HEK293 (cell line): ENCODE measurements around the gene AQP12A.

Source experiments
- CTCF ChIA-PET: fragments of 350-600 bp; formaldehyde crosslinking; extraction: SDS; loops from one replicate; lab custom pipeline; 2021; ENCODE audit warnings: antibody characterized with exemption; lab: Yijun Ruan, JAX
- POLR2A ChIA-PET: fragments of 300-600 bp; formaldehyde crosslinking; extraction: SDS; loops from one replicate; lab custom pipeline; 2020; ENCODE audit warnings: antibody characterized with exemption, inconsistent platforms; lab: Yijun Ruan, JAX
- H3K27ac ChIP-seq: fragments of 200-500 bp; sonication (Bioruptor generic); 2 replicates; pipeline ENCODE4 v1.5.1; 2014; ENCODE audit warnings: low read depth, low read length, control low read depth, inconsistent platforms; ENCODE audit errors: extremely low read depth
- H3K36me3 ChIP-seq, 2 experiments: fragments of 200-500 bp in 1 of 2; sonication (Bioruptor generic) in 1 of 2; 1 replicate in 1 of 2; 2 replicates in 1 of 2; pipeline ENCODE4 v1.5.1; 2014 to 2017; ENCODE audit warnings: inconsistent platforms in 2 of 2, low read length in 2 of 2; ENCODE audit not compliant: control insufficient read depth in 2 of 2, insufficient read depth in 1 of 2
- H3K4me1 ChIP-seq: fragments of 200-500 bp; sonication (Bioruptor generic); 2 replicates; pipeline ENCODE4 v1.5.1; 2014; ENCODE audit warnings: mild to moderate bottlenecking, low read length, inconsistent platforms; ENCODE audit not compliant: control insufficient read depth, insufficient read depth
- H3K4me3 ChIP-seq: 2 replicates; pipeline ENCODE4 v1.5.1; 2011; ENCODE audit warnings: low read depth, mild to moderate bottlenecking, control low read depth, low read length, moderate library complexity
- H3K9me3 ChIP-seq: fragments of 200-500 bp; sonication (Bioruptor generic); 2 replicates; pipeline ENCODE4 v1.5.1; 2014; ENCODE audit warnings: low read depth, low read length, inconsistent platforms; ENCODE audit not compliant: control insufficient read depth, insufficient read depth
- GFI1B ChIP-seq: fragments of 450-650 bp; formaldehyde crosslinking; IDR thresholded peaks from 2 replicates; pipeline ENCODE4 v1.5.1; 2016; ENCODE audit warnings: missing biosample characterization, missing genetic modification characterization
- HOXC10 ChIP-seq: sonication (generic); formaldehyde crosslinking; IDR thresholded peaks from 2 replicates; pipeline ENCODE4 v1.8.1; 2023; ENCODE audit warnings: mild to moderate bottlenecking, missing genetic modification reagents
- PATZ1 ChIP-seq: fragments of 450-650 bp; formaldehyde crosslinking; IDR thresholded peaks from 2 replicates; pipeline ENCODE4 v1.5.1; 2016; ENCODE audit warnings: missing biosample characterization, missing genetic modification characterization
- PBX3 ChIP-seq: sonication (generic); formaldehyde crosslinking; IDR thresholded peaks from 2 replicates; pipeline ENCODE4 v1.8.1; 2022; ENCODE audit warnings: mild to moderate bottlenecking, moderate library complexity, missing genetic modification reagents
- SCRT1 ChIP-seq: fragments of 450-650 bp; formaldehyde crosslinking; IDR thresholded peaks from 2 replicates; pipeline ENCODE4 v1.5.1; 2016; ENCODE audit warnings: missing biosample characterization, missing genetic modification characterization, borderline replicate concordance
- SP3 ChIP-seq: fragments of 450-650 bp; formaldehyde crosslinking; IDR thresholded peaks from 2 replicates; pipeline ENCODE4 v1.5.1; 2016; ENCODE audit warnings: missing biosample characterization, missing genetic modification characterization
- ZBTB21 ChIP-seq: fragments of 450-650 bp; formaldehyde crosslinking; IDR thresholded peaks from 2 replicates; pipeline ENCODE4 v1.5.1; 2017; ENCODE audit warnings: missing biosample characterization, missing genetic modification characterization
- ZBTB44 ChIP-seq: fragments of 450-650 bp; IDR thresholded peaks from 2 replicates; pipeline ENCODE4 v1.5.1; 2018; ENCODE audit warnings: missing biosample characterization, mild to moderate bottlenecking, missing genetic modification characterization
- ZBTB48 ChIP-seq: fragments of 450-650 bp; formaldehyde crosslinking; IDR thresholded peaks from 2 replicates; pipeline ENCODE4 v1.5.1; 2016; ENCODE audit warnings: missing biosample characterization, missing genetic modification characterization
- ZFHX2 ChIP-seq: fragments of 450-650 bp; formaldehyde crosslinking; conservative IDR thresholded peaks from 2 replicates; pipeline ENCODE4 v1.5.1; 2016; ENCODE audit warnings: missing biosample characterization, missing genetic modification characterization
- ZFP41 ChIP-seq: fragments of 450-650 bp; formaldehyde crosslinking; IDR thresholded peaks from 2 replicates; pipeline ENCODE4 v1.5.1; 2016; ENCODE audit warnings: missing biosample characterization, missing genetic modification characterization, borderline replicate concordance
- ZNF23 ChIP-seq: fragments of 450-650 bp; formaldehyde crosslinking; IDR thresholded peaks from 2 replicates; pipeline ENCODE4 v1.5.1; 2016; ENCODE audit warnings: missing biosample characterization, missing genetic modification characterization, borderline replicate concordance
- ZNF280C ChIP-seq: fragments of 450-650 bp; formaldehyde crosslinking; IDR thresholded peaks from 2 replicates; pipeline ENCODE4 v1.5.1; 2016; ENCODE audit warnings: missing biosample characterization, missing genetic modification characterization
- ZNF404 ChIP-seq: fragments of 450-650 bp; formaldehyde crosslinking; IDR thresholded peaks from 2 replicates; pipeline ENCODE4 v1.5.1; 2017; ENCODE audit warnings: missing biosample characterization, missing genetic modification characterization
- ZNF449 ChIP-seq: fragments of 450-650 bp; formaldehyde crosslinking; IDR thresholded peaks from 2 replicates; pipeline ENCODE4 v1.5.1; 2017; ENCODE audit warnings: missing biosample characterization, mild to moderate bottlenecking, missing genetic modification characterization, moderate library complexity
- ZNF514 ChIP-seq: fragments of 450-650 bp; formaldehyde crosslinking; IDR thresholded peaks from 2 replicates; pipeline ENCODE4 v1.5.1; 2016; ENCODE audit warnings: missing biosample characterization, missing genetic modification characterization
- ZNF600 ChIP-seq: fragments of 450-650 bp; formaldehyde crosslinking; IDR thresholded peaks from 2 replicates; pipeline ENCODE4 v1.5.1; 2016; ENCODE audit warnings: missing biosample characterization, missing genetic modification characterization
- ZNF629 ChIP-seq: fragments of 450-650 bp; formaldehyde crosslinking; IDR thresholded peaks from 2 replicates; pipeline ENCODE4 v1.5.1; 2017; ENCODE audit warnings: missing biosample characterization, missing genetic modification characterization
- ZNF777 ChIP-seq: fragments of 450-650 bp; formaldehyde crosslinking; IDR thresholded peaks from 2 replicates; pipeline ENCODE4 v1.5.1; 2017; ENCODE audit warnings: missing biosample characterization, missing genetic modification characterization, borderline replicate concordance
- ZNF837 ChIP-seq: fragments of 450-650 bp; formaldehyde crosslinking; IDR thresholded peaks from 2 replicates; pipeline ENCODE4 v1.5.1; 2016; ENCODE audit warnings: missing biosample characterization, missing genetic modification characterization
- ZSCAN18 ChIP-seq: fragments of 450-650 bp; formaldehyde crosslinking; IDR thresholded peaks from 2 replicates; pipeline ENCODE4 v1.5.1; 2016; ENCODE audit warnings: missing biosample characterization, missing genetic modification characterization

The AQP12A gene

GRCh38 chr2:240645801-240646175, 45.9 kb upstream of the AQP12A start:
- ChIA-PET POLR2A (no interaction called here), CTCF (no interaction called here)
- Histone ChIP-seq H3K36me3 (no peaks in the 10 kb centered on the region), H3K4me3 (no peak overlapping the region), H3K9me3 (no peaks in the 10 kb centered on the region), H3K4me1 (no peaks in the 10 kb centered on the region), H3K27ac (no peak overlapping the region)
- TF ChIP-seq ZNF514 (tag by site-specific recombination): no peak
- no peak for TF ChIP-seq ZFHX2 (tag by site-specific recombination)
- no peak for TF ChIP-seq ZBTB44 (tag by site-specific recombination)
- no peak for TF ChIP-seq ZBTB21 (tag by site-specific recombination)
- no peak for TF ChIP-seq PATZ1 (tag by site-specific recombination)

GRCh38 chr2:240646176-240646899, 45.3 kb upstream of the AQP12A start:
- Histone ChIP-seq H3K27ac (no peak overlapping the region), H3K9me3 (no peaks in the 10 kb centered on the region), H3K4me3 (no peak overlapping the region), H3K36me3 (no peaks in the 10 kb centered on the region), H3K4me1 (no peaks in the 10 kb centered on the region)
- CTCF ChIA-PET: no interaction called here
- POLR2A ChIA-PET: no interaction called here
- no peak for TF ChIP-seq ZNF837 (tag by site-specific recombination)

- POLR2A ChIA-PET: no interaction called here
- no peaks in the 10 kb centered on the region for H3K9me3 ChIP-seq
- no peaks in the 10 kb centered on the region for H3K36me3 ChIP-seq
- no peak overlapping the region for H3K4me3 ChIP-seq
- no peak overlapping the region for H3K27ac ChIP-seq
- no peaks in the 10 kb centered on the region for H3K4me1 ChIP-seq
- CTCF ChIA-PET: no interaction called here
- TF ChIP-seq GFI1B (tag by site-specific recombination) (no peak), HOXC10 (CRISPR knock-in tag) (no peak), ZNF449 (no peak), ZFP41 (tag by site-specific recombination) (no peak), SCRT1 (tag by site-specific recombination) (no peak), ZNF23 (tag by site-specific recombination) (no peak), ZSCAN18 (tag by site-specific recombination) (no peak), SP3 (tag by site-specific recombination) (no peak), PBX3 (CRISPR knock-in tag) (no peak), ZBTB48 (no peak), ZNF280C (no peak), ZNF404 (tag by site-specific recombination) (no peak), ZNF600 (tag by site-specific recombination) (no peak), ZNF777 (tag by site-specific recombination) (no peak), ZNF629 (tag by site-specific recombination) (no peak)
Observed at GRCh38 chr2:240646900-240647502, 44.7 kb upstream of the AQP12A start.
